Measurements from ENCODE around the gene C16orf74.

DNA sequence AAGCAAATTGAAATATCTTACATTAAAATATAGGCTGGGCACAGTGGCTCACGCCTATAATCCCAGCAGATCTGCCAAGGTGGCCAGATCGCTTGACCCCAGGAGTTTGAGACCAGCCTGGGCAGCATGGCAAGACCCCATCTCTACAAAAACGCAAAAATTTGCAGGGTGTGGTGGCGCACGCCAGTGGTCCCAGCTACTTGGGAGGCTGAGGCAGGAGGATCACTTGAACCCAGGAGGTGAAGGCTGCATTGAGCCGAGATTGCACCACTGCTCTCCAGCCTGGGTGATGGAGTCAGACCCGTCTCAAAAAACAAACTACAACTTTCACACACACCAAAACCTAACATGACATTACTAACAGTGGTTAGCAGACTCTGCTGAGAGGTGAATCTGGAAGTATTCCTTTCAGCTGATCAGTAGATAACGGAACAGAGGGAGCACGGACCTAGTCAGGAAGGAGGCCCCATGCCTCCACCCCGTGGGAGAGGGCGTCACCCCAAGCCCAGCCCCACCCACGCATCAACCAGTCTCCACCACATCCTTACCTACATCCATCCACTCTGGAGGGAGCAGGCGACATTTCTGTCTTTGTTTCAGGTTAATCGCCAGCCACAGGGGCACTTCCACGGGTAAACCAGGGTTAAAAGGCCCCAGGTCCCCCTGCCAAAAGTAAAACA is 63.8 kb downstream of the C16orf74 start:
- no peak for TF ChIP-seq EP300 (IDR thresholded peaks at IDR 0.05)
- TF ChIP-seq, protein P1, sequence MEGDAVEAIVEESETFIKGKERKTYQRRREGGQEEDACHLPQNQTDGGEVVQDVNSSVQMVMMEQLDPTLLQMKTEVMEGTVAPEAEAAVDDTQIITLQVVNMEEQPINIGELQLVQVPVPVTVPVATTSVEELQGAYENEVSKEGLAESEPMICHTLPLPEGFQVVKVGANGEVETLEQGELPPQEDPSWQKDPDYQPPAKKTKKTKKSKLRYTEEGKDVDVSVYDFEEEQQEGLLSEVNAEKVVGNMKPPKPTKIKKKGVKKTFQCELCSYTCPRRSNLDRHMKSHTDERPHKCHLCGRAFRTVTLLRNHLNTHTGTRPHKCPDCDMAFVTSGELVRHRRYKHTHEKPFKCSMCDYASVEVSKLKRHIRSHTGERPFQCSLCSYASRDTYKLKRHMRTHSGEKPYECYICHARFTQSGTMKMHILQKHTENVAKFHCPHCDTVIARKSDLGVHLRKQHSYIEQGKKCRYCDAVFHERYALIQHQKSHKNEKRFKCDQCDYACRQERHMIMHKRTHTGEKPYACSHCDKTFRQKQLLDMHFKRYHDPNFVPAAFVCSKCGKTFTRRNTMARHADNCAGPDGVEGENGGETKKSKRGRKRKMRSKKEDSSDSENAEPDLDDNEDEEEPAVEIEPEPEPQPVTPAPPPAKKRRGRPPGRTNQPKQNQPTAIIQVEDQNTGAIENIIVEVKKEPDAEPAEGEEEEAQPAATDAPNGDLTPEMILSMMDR (IDR thresholded peaks at IDR 0.05) = no peak
- TF ChIP-seq POLR2AphosphoS2 (conservative IDR thresholded peaks at IDR 0.05; ENCODE audit: low read length) = no peak
- TF ChIP-seq ESRRA (IDR thresholded peaks at IDR 0.05; ENCODE audit: borderline replicate concordance, low read length) = no peak
